WTC11 (cell line): Measurements from ENCODE around the gene SPAAR. TPM values are rescaled to one million over a fixed set of nuclear protein-coding genes. Genes with fewer than 3 reads are reported as not detected.

Source experiments
- ATAC-seq: fragments of 200-7000 bp; cut with Tn5 transposase; 2 replicates; pipeline ENCODE4 v1.10.0; 2021; ENCODE audit warnings: mild to moderate bottlenecking, moderate library complexity
- CTCF ChIA-PET: fragments of 300-600 bp; sonication (Branson Sonifier 250); formaldehyde crosslinking; loops from one replicate; lab custom pipeline; 2021; ENCODE audit warnings: antibody characterized with exemption; lab: Charles Lee
- POLR2A ChIA-PET: fragments of 350-600 bp; sonication (Branson Sonifier 250); formaldehyde crosslinking; loops from one replicate; lab custom pipeline; 2021; ENCODE audit warnings: antibody characterized with exemption; lab: Charles Lee
- DNase-seq: peaks from one replicate; pipeline ENCODE4 v3.0.0; 2021; ENCODE audit warnings: low spot score
- H3K27ac Mint-ChIP-seq: 2 replicates; pipeline ENCODE4 v1.8.0; 2021; ENCODE audit warnings: mixed read lengths
- H3K27me3 Mint-ChIP-seq: 2 replicates; pipeline ENCODE4 v1.8.0; 2021; ENCODE audit warnings: low read depth, mild to moderate bottlenecking, moderate library complexity, mixed read lengths
- H3K36me3 Mint-ChIP-seq: 2 replicates; pipeline ENCODE4 v1.8.0; 2021; ENCODE audit warnings: mixed read lengths
- H3K4me1 Mint-ChIP-seq: 2 replicates; pipeline ENCODE4 v1.8.0; 2022; ENCODE audit warnings: mixed read lengths
- H3K4me3 Mint-ChIP-seq: 2 replicates; pipeline ENCODE4 v1.8.0; 2021; ENCODE audit warnings: mild to moderate bottlenecking, moderate library complexity, mixed read lengths
- H3K9me3 Mint-ChIP-seq: 2 replicates; pipeline ENCODE4 v1.8.0; 2021; ENCODE audit warnings: mixed read lengths
- AR ChIP-seq: fragments of 250-450 bp; sonication (Bioruptor Pico); IDR thresholded peaks from 2 replicates; pipeline ENCODE4 v1.9.0; 2021; ENCODE audit warnings: mild to moderate bottlenecking
- CBFB ChIP-seq: sonication (generic); formaldehyde crosslinking; IDR thresholded peaks from 2 replicates; pipeline ENCODE4 v1.8.1; 2022; ENCODE audit warnings: mild to moderate bottlenecking, low read depth, missing genetic modification reagents
- ETV6 ChIP-seq: sonication (generic); formaldehyde crosslinking; IDR thresholded peaks from 2 replicates; pipeline ENCODE4 v1.8.1; 2022; ENCODE audit warnings: mild to moderate bottlenecking, missing genetic modification reagents
- FOXP1 ChIP-seq: sonication (generic); formaldehyde crosslinking; IDR thresholded peaks from 2 replicates; pipeline ENCODE4 v1.8.0; 2022; ENCODE audit warnings: missing genetic modification reagents, mild to moderate bottlenecking, moderate library complexity, borderline replicate concordance
- NFE2L1 ChIP-seq: sonication (generic); formaldehyde crosslinking; IDR thresholded peaks from 2 replicates; pipeline ENCODE4 v1.8.1; 2023; ENCODE audit warnings: missing genetic modification reagents
- OVOL2 ChIP-seq: fragments of 250-450 bp; sonication (Bioruptor Pico); IDR thresholded peaks from 2 replicates; pipeline ENCODE4 v1.9.0; 2021; ENCODE audit warnings: mild to moderate bottlenecking, borderline replicate concordance
- RELA ChIP-seq: sonication (generic); formaldehyde crosslinking; IDR thresholded peaks from 2 replicates; pipeline ENCODE4 v1.8.1; 2022; ENCODE audit warnings: missing genetic modification reagents, mild to moderate bottlenecking, borderline replicate concordance
- SMAD4 ChIP-seq: sonication (generic); formaldehyde crosslinking; IDR thresholded peaks from 2 replicates; pipeline ENCODE4 v1.8.0; 2022; ENCODE audit warnings: mild to moderate bottlenecking, missing genetic modification reagents
- TCF7 ChIP-seq: sonication (generic); formaldehyde crosslinking; IDR thresholded peaks from 2 replicates; pipeline ENCODE4 v1.8.0; 2022; ENCODE audit warnings: mild to moderate bottlenecking, low read depth, missing genetic modification reagents, moderate library complexity
- TEAD1 ChIP-seq: sonication (generic); formaldehyde crosslinking; IDR thresholded peaks from 2 replicates; pipeline ENCODE4 v1.8.0; 2022; ENCODE audit warnings: mild to moderate bottlenecking, missing genetic modification reagents
- TEAD4 ChIP-seq: sonication (generic); formaldehyde crosslinking; IDR thresholded peaks from 2 replicates; pipeline ENCODE4 v1.8.0; 2022; ENCODE audit warnings: mild to moderate bottlenecking, missing genetic modification reagents
- ZNF121 ChIP-seq: sonication (generic); formaldehyde crosslinking; IDR thresholded peaks from 2 replicates; pipeline ENCODE4 v1.8.0; 2023; ENCODE audit warnings: missing genetic modification reagents
- ZNF416 ChIP-seq: fragments of 250-450 bp; sonication (Bioruptor Pico); IDR thresholded peaks from 2 replicates; pipeline ENCODE4 v1.9.0; 2021; ENCODE audit warnings: mild to moderate bottlenecking, inconsistent platforms
- total RNA-seq: library from RNA; stranded (reverse); gene quantifications from 3 replicates; pipeline ENCODE4 v1.2.3, GENCODE V29; 2021
- TF ChIP-seq, protein P1 (sequence below): sonication (generic); formaldehyde crosslinking; IDR thresholded peaks from 2 replicates; pipeline ENCODE4 v1.8.1; 2022; ENCODE audit warnings: mild to moderate bottlenecking, missing genetic modification reagents, moderate library complexity, borderline replicate concordance
- TF ChIP-seq, protein P2 (sequence below): sonication (generic); formaldehyde crosslinking; IDR thresholded peaks from 2 replicates; pipeline ENCODE4 v1.8.1; 2022; ENCODE audit warnings: low read depth, mild to moderate bottlenecking, moderate library complexity, missing genetic modification reagents, borderline replicate concordance
- TF ChIP-seq, protein P3 (sequence below): fragments of 250-450 bp; sonication (Bioruptor Pico); IDR thresholded peaks from 2 replicates; pipeline ENCODE4 v1.9.0; 2021; ENCODE audit warnings: moderate library complexity, mild to moderate bottlenecking, inconsistent platforms, borderline replicate concordance
- TF ChIP-seq, protein P4 (sequence below): sonication (generic); formaldehyde crosslinking; conservative IDR thresholded peaks from 2 replicates; pipeline ENCODE4 v1.8.1; 2023; ENCODE audit warnings: mild to moderate bottlenecking, low read depth, missing genetic modification reagents, moderate library complexity
- TF ChIP-seq, protein P5 (sequence below): sonication (generic); formaldehyde crosslinking; IDR thresholded peaks from 2 replicates; pipeline ENCODE4 v1.8.0; 2022; ENCODE audit warnings: mild to moderate bottlenecking, missing genetic modification reagents
- TF ChIP-seq, protein P6 (sequence below): fragments of 250-450 bp; sonication (Bioruptor Pico); IDR thresholded peaks from 2 replicates; pipeline ENCODE4 v1.8.0; 2021; ENCODE audit warnings: mild to moderate bottlenecking

Gene SPAAR
- total RNA-seq, 1 experiment from 2014 or later: 0.33 TPM

- ATAC-seq: no peak
- no peak overlapping the region for H3K27ac Mint-ChIP-seq
- ChIA-PET POLR2A (no interaction called here), CTCF (interaction anchor here (1.1 to 2.9 kb wide), 18 partner anchors 10 to 217 kb away, joined by 3 to 34 read pairs (median 10); partner anchors contain the start of genes RECK and SPAAR)
- H3K4me3 Mint-ChIP-seq: no peak overlapping the region
- H3K9me3 Mint-ChIP-seq: peaks cover 10% of the 10 kb centered on the region
- TF ChIP-seq, protein P1, sequence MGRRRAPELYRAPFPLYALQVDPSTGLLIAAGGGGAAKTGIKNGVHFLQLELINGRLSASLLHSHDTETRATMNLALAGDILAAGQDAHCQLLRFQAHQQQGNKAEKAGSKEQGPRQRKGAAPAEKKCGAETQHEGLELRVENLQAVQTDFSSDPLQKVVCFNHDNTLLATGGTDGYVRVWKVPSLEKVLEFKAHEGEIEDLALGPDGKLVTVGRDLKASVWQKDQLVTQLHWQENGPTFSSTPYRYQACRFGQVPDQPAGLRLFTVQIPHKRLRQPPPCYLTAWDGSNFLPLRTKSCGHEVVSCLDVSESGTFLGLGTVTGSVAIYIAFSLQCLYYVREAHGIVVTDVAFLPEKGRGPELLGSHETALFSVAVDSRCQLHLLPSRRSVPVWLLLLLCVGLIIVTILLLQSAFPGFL: no peak
- TF ChIP-seq TEAD4 (CRISPR knock-in tag) (no peak), ZNF416 (CRISPR knock-in tag) (no peak), NFE2L1 (CRISPR knock-in tag) (no peak), ZNF121 (CRISPR knock-in tag) (no peak), AR (CRISPR knock-in tag) (no peak), TCF7 (CRISPR knock-in tag) (no peak), FOXP1 (CRISPR knock-in tag) (no peak)
- TF ChIP-seq, protein P2, sequence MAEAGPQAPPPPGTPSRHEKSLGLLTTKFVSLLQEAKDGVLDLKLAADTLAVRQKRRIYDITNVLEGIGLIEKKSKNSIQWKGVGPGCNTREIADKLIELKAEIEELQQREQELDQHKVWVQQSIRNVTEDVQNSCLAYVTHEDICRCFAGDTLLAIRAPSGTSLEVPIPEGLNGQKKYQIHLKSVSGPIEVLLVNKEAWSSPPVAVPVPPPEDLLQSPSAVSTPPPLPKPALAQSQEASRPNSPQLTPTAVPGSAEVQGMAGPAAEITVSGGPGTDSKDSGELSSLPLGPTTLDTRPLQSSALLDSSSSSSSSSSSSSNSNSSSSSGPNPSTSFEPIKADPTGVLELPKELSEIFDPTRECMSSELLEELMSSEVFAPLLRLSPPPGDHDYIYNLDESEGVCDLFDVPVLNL (CRISPR knock-in tag): no peak
- TF ChIP-seq, protein P3, sequence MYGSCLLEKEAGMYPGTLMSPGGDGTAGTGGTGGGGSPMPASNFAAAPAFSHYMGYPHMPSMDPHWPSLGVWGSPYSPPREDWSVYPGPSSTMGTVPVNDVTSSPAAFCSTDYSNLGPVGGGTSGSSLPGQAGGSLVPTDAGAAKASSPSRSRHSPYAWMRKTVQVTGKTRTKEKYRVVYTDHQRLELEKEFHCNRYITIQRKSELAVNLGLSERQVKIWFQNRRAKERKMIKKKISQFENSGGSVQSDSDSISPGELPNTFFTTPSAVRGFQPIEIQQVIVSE (CRISPR knock-in tag): no peak
- TF ChIP-seq, protein P4, sequence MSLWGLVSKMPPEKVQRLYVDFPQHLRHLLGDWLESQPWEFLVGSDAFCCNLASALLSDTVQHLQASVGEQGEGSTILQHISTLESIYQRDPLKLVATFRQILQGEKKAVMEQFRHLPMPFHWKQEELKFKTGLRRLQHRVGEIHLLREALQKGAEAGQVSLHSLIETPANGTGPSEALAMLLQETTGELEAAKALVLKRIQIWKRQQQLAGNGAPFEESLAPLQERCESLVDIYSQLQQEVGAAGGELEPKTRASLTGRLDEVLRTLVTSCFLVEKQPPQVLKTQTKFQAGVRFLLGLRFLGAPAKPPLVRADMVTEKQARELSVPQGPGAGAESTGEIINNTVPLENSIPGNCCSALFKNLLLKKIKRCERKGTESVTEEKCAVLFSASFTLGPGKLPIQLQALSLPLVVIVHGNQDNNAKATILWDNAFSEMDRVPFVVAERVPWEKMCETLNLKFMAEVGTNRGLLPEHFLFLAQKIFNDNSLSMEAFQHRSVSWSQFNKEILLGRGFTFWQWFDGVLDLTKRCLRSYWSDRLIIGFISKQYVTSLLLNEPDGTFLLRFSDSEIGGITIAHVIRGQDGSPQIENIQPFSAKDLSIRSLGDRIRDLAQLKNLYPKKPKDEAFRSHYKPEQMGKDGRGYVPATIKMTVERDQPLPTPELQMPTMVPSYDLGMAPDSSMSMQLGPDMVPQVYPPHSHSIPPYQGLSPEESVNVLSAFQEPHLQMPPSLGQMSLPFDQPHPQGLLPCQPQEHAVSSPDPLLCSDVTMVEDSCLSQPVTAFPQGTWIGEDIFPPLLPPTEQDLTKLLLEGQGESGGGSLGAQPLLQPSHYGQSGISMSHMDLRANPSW (CRISPR knock-in tag): no peak
- TF ChIP-seq, protein P5, sequence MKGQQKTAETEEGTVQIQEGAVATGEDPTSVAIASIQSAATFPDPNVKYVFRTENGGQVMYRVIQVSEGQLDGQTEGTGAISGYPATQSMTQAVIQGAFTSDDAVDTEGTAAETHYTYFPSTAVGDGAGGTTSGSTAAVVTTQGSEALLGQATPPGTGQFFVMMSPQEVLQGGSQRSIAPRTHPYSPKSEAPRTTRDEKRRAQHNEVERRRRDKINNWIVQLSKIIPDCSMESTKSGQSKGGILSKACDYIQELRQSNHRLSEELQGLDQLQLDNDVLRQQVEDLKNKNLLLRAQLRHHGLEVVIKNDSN: no peak
- peaks cover 8% of the 10 kb centered on the region; the same call in 1 of the 2 replicates for H3K4me1 Mint-ChIP-seq
- H3K36me3 Mint-ChIP-seq: peaks cover 2% of the 10 kb centered on the region; the same call in 1 of the 2 replicates
- DNase-seq: no peak
- H3K27me3 Mint-ChIP-seq: peaks cover 77% of the 10 kb centered on the region
Observed at GRCh38 chr9:35944841-35945240, 35.6 kb downstream of the SPAAR start.

DNA sequence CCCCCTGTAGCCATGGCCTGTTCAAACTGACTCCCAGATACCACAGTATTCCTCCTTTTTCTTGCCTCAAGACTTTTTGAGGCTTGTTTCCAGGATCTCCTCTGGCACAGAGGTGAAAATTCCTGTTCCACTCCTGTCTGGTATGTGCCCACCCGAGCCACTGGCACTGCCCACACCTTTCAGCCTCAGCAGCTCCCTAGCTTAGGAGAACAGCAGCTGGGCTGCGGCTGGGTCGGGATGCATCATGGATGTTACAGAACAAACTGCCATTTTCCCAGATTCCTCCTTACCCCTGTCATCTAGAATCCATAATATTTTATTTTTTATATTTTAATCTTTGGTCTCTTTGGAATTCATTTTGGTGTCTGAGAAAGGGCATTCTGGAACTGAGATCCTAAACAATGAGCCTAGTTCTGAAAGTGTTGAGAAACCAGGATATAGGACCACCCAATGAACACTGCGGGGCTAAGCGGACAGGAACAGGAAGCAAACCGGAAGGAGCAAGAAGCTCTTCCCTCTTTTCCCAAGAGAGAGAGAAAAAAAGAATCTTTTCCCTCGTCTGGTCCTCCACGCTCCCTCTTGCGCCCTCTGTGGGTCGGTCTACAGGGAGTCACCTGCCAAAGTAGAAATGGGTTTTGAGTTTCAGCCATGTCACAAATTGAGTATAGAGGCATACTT is 36.2 kb downstream of the SPAAR start:
- CTCF ChIA-PET: interaction anchor here (0.6 to 2.9 kb wide), 48 partner anchors 9 to 245 kb away, joined by 3 to 34 read pairs (median 5); partner anchors contain the start of genes CLTA, FAM221B, GBA2 and HINT2
- DNase-seq: peak; percentile 85
- peaks cover 71% of the 10 kb centered on the region for H3K27me3 Mint-ChIP-seq
- peak; percentile 84 for ATAC-seq
- peaks cover 2% of the 10 kb centered on the region; the same call in 1 of the 2 replicates for H3K36me3 Mint-ChIP-seq
- H3K27ac Mint-ChIP-seq: no peak overlapping the region; the same call in 1 of the 2 replicates
- peaks cover 8% of the 10 kb centered on the region; the same call in 1 of the 2 replicates for H3K4me1 Mint-ChIP-seq
- POLR2A ChIA-PET: no interaction called here
- peak overlapping the region; percentile 57 for H3K4me3 Mint-ChIP-seq
- peaks cover 10% of the 10 kb centered on the region for H3K9me3 Mint-ChIP-seq
- no peak for TF ChIP-seq RELA (CRISPR knock-in tag)
- TF ChIP-seq SMAD4 (CRISPR knock-in tag): no peak
- TF ChIP-seq CBFB: no peak
- TF ChIP-seq, protein P6, sequence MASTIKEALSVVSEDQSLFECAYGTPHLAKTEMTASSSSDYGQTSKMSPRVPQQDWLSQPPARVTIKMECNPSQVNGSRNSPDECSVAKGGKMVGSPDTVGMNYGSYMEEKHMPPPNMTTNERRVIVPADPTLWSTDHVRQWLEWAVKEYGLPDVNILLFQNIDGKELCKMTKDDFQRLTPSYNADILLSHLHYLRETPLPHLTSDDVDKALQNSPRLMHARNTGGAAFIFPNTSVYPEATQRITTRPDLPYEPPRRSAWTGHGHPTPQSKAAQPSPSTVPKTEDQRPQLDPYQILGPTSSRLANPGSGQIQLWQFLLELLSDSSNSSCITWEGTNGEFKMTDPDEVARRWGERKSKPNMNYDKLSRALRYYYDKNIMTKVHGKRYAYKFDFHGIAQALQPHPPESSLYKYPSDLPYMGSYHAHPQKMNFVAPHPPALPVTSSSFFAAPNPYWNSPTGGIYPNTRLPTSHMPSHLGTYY: no peak
- peak; percentile 95 for TF ChIP-seq ETV6 (CRISPR knock-in tag)
- TF ChIP-seq OVOL2 (CRISPR knock-in tag): no peak
- TF ChIP-seq TEAD1 (CRISPR knock-in tag): no peak
- TF ChIP-seq, protein P5: no peak
